Psoas muscle (tissue), 8 donors: ENCODE measurements around the gene GRK4. TPM values are rescaled to one million over a fixed set of nuclear protein-coding genes. Genes with fewer than 3 reads are reported as not detected.
"Not testable (repeated sequence)": the region's sequence is repeated elsewhere in the genome, so short reads cannot be mapped to it uniquely, and the experiment has no call there.

ENCODE experiments used
- ATAC-seq, 4 donors: fragments of 200-7000 bp; cut with Tn5 transposase; one replicate each; pipeline ENCODE4 v1.9.1; 2020; ENCODE audit warnings: moderate library complexity in 3 of 4, mild to moderate bottlenecking in 2 of 4
- DNase-seq, 2 donors: peaks; one replicate each; pipeline ENCODE4 v3.0.0-alpha.2; 2020
- H3K27ac ChIP-seq: fragments of 200-600 bp; one replicate; pipeline ENCODE4 v1.8.0; 2022
- H3K27me3 ChIP-seq, 3 donors: fragments of 200-600 bp in 1 of 3; one replicate each; pipeline versions ENCODE4 v1.6.1 to v1.8.0; 2013 to 2022; ENCODE audit warnings: low read length in 2 of 3, mild to moderate bottlenecking in 2 of 3, moderate library complexity in 1 of 3; ENCODE audit not compliant: insufficient read depth in 3 of 3
- H3K36me3 ChIP-seq, 2 donors: fragments of 200-600 bp in 1 of 2; one replicate each; pipeline versions ENCODE4 v1.6.1 to v1.8.0; 2013 to 2022; ENCODE audit warnings: low read depth in 1 of 2, mild to moderate bottlenecking in 1 of 2, moderate library complexity in 1 of 2; ENCODE audit not compliant: insufficient read depth in 1 of 2
- H3K4me1 ChIP-seq: fragments of 200-600 bp; one replicate; pipeline ENCODE4 v1.8.0; 2022
- H3K4me3 ChIP-seq: fragments of 200-600 bp; one replicate; pipeline ENCODE4 v1.8.0; 2022; ENCODE audit warnings: mild to moderate bottlenecking
- H3K9me3 ChIP-seq: fragments of 200-600 bp; one replicate; pipeline ENCODE4 v1.8.0; 2022
- WGBS, 3 donors: extraction: QIAGEN DNeasy Blood & Tissue Kit; methylation state at CpG; one replicate each; pipeline versions ENCODE4 v1.1.6 to v1.1.7; 2013; 5-methylcytosine and 5-hydroxymethylcytosine counted together
- intact Hi-C, 2 donors: fragments of 100-400 bp; cut with DNase I; formaldehyde crosslinking; loops; one replicate each; pipeline versions ENCODE4 v1.11.0 to v1.14.2; 2022
- polyA plus RNA-seq, 3 donors: library from polyadenylated mRNA; stranded (reverse); fragments of 200-250 nt; gene quantifications; one replicate each; pipeline ENCODE4 v1.2.3, GENCODE V29; 2013
- total RNA-seq, 4 donors: library from RNA; stranded (reverse); fragmentation: NEBNext Ultra II Directional in 2 of 4; extraction: Animal tissue kit (Norgen Biotek cat#: 25700) in 2 of 4; gene quantifications; one replicate each; pipeline versions ENCODE4 v1.2.1 to v1.2.4, GENCODE V29; 2021 to 2023
- TF ChIP-seq, protein P1 (sequence below): fragments of 200-600 bp; IDR thresholded peaks from one replicate; pipeline ENCODE4 v1.8.0; 2022; ENCODE audit warnings: antibody characterized with exemption
- donor health status: healthy with polysubstance abuse.
- donor health status: DM: no; HTN: no; CAD: no; lungs with moderate emphysema.
- donor health status: Bipolar disorder and iron deficiency.
- donor health status: healthy.
- donor health status: DM: yes; HTN: yes; CAD: no.
- donor health status: DM: no; HTN: no; CAD: no.
- donor health status: DM: no; HTN: no; CAD: no.
- donor health status: DM: yes; HTN: yes; CAD: no.

GRK4 gene
- total and polyA plus RNA-seq, 7 donors: 5.8 to 9.2 (median 6.6) TPM

DNA sequence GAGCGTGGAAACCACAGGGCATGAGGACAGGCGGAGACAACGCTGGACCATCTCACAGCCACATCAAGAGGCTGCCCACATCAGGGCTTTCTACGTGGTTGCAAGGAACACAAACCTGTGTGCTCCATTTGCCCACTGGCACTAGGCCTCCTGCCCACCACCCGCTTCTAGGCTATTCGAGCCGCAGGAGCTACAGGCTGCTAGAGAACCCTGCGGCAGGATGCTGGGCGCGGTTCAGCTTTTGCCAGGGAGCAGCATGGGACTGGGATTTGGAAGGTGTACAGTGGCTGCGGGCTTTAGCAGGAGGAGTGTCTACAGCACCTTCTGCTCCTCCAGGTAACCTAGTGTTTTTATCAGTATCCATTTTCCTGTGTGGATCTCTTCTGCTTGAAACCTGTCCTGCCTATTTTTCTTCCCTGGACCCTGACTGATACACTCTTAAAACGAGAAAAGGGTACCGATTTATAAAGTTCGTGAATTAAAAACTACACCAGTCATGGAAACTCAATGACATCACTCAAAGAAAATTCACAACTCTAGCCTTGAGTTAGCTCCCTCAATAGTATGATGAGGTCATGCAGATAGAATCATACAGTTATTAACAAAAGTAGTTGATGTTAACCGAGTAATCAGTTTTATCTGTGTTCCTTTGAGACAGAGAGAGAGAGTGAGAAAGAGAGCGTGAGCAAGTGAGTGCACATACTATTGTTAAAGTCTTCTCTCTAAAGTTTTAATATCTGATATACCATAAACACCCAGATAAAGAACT lies 13.0 kb upstream of the GRK4 start:
- TF ChIP-seq, protein P1, sequence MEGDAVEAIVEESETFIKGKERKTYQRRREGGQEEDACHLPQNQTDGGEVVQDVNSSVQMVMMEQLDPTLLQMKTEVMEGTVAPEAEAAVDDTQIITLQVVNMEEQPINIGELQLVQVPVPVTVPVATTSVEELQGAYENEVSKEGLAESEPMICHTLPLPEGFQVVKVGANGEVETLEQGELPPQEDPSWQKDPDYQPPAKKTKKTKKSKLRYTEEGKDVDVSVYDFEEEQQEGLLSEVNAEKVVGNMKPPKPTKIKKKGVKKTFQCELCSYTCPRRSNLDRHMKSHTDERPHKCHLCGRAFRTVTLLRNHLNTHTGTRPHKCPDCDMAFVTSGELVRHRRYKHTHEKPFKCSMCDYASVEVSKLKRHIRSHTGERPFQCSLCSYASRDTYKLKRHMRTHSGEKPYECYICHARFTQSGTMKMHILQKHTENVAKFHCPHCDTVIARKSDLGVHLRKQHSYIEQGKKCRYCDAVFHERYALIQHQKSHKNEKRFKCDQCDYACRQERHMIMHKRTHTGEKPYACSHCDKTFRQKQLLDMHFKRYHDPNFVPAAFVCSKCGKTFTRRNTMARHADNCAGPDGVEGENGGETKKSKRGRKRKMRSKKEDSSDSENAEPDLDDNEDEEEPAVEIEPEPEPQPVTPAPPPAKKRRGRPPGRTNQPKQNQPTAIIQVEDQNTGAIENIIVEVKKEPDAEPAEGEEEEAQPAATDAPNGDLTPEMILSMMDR: no peak
- peaks cover 18 to 94% of the 10 kb centered on the region in 2 donors for H3K36me3 ChIP-seq
- H3K27ac ChIP-seq: no peak overlapping the region
- H3K4me1 ChIP-seq: no peaks in the 10 kb centered on the region
- H3K4me3 ChIP-seq: no peak overlapping the region
- H3K9me3 ChIP-seq: no peaks in the 10 kb centered on the region
- no peaks in the 10 kb centered on the region for H3K27me3 ChIP-seq
- peak in 1 of 2 donors; percentile 40 for DNase-seq
- no peak for ATAC-seq
- 93 to 95% (median 94%) methylated on average over 16 of the region's 16 CpGs for WGBS, 3 donors
- intact Hi-C loops: no loop called here

DNA sequence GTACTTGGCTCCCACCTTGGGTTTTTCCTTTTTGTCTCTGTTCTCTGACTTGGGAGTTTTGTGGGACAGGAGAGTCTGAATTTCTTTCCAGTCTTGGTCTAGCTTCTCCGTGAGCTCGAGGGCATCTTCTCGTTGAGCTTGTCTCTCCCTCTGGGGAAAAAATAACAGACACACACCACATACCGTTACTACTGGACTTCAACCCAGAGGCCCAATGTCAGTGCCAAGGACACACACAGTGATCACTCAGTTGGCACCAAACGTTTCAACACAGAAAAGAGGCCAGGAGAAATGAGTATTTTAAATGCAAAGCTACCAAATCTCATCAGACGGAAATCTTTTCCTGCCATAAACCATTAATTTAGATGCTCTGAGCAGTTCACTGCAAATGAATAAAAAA lies 9.9 kb upstream of the GRK4 start:
- no peak for DNase-seq
- intact Hi-C loops: no loop called here
- TF ChIP-seq, protein P1: no peak
- peaks cover 16 to 91% of the 10 kb centered on the region in 2 donors for H3K36me3 ChIP-seq
- no peak overlapping the region for H3K4me3 ChIP-seq
- H3K4me1 ChIP-seq: peaks cover 11% of the 10 kb centered on the region
- no peaks in the 10 kb centered on the region for H3K9me3 ChIP-seq
- ATAC-seq: no peak
- WGBS, 3 donors: 48 to 65% (median 61%) methylated on average over 6 of the region's 6 CpGs
- H3K27me3 ChIP-seq: no peaks in the 10 kb centered on the region
- H3K27ac ChIP-seq: no peak overlapping the region

DNA sequence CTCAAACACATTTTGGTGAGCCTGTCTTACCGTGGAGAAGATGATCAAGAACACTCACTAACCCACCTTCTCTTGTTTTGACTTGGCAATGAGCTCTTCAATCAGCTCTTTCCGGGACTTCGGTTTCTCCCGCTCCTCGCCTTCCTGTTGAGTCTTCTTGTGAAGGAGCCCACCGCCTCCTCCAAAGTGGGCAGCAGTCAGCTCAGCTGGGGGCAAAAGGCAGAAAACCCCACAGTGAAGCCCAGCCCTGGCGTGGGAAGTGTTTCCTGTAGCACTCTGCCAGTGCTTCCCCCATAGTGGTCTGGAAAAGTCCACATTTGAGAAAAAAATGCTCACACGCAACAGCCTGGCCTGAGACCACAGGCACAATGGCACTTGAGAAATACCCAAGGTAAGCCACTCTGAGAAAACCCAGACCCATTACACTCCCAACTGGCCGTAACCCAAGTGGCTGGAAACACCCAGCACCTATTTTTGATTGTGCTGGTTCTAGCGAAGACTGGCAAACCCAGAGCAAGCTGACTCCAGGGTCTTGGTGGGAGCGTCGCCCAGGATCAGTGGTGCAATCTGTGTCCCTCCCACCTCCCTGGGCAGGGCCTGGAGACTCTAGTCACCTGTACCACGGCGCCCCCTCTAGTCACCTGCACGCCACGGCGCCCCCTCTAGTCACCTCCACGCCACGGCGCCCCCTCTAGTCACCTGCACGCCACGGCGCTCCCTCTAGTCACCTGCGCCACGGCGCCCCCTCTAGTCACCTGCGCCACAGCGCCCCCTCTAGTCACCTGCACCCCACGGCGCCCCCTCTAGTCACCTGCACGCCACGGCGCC lies 8.8 kb upstream of the GRK4 start:
- no peak overlapping the region for H3K4me3 ChIP-seq
- no peaks in the 10 kb centered on the region for H3K27me3 ChIP-seq
- WGBS, 3 donors: 88 to 91% (median 90%) methylated on average over 29 to 33 of the region's 33 CpGs
- intact Hi-C loops: no loop called here
- H3K27ac ChIP-seq: no peak overlapping the region
- TF ChIP-seq, protein P1: no peak
- peaks cover 17% of the 10 kb centered on the region for H3K4me1 ChIP-seq
- DNase-seq (no peak), ATAC-seq (no peak)
- no peaks in the 10 kb centered on the region for H3K9me3 ChIP-seq
- H3K36me3 ChIP-seq: peaks cover 16 to 81% of the 10 kb centered on the region in 2 donors

DNA sequence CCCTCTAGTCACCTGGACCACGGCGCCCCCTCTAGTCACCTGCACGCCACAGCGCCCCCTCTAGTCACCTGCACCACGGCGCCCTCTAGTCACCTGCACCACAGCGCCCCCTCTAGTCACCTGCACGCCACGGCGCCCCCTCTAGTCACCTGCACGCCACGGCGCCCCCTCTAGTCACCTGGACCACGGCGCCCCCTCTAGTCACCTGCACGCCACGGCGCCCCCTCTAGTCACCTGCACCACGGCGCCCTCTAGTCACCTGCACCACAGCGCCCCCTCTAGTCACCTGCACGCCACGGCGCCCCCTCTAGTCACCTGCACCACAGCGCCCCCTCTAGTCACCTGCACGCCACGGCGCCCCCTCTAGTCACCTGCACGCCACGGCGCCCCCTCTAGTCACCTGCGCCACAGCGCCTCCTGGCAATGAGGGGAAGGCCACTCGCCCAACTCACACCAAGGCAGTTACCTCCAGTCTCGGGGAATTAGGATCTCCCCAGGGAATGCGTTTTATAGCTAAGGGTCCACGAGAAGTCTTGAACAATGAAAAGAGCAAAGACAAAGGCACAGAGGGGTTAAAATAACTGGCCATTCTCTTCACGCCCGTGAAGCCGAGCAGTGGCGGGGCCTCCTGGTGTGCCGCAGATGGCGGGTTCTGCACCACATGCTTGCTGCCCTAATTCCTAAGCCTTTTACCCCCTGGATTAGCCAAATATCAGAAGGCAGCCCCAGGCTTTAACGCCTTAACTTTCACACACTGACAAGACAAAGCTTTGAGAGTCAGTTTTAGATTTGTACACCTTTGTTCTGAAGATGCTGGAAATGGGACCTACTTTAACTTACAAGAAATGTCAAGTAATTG lies 8.0 kb upstream of the GRK4 start:
- DNase-seq, H3K9me3 ChIP-seq, H3K27ac ChIP-seq, H3K4me3 ChIP-seq, H3K27me3 ChIP-seq, intact Hi-C loops, ATAC-seq: not testable (repeated sequence)
- peaks cover 14 to 72% of the 10 kb centered on the region in 2 donors for H3K36me3 ChIP-seq
- 95 to 97% (median 96%) methylated on average over 31 to 44 of the region's 44 CpGs for WGBS, 3 donors
- peaks cover 17% of the 10 kb centered on the region for H3K4me1 ChIP-seq
